B cell (primary cell): Measurements from ENCODE around the gene AOPEP.

ENCODE experiments used
- CTCF ChIP-seq: fragments of 200-600 bp; IDR thresholded peaks from one replicate; pipeline ENCODE4 v1.8.0; 2022; ENCODE audit warnings: antibody characterized with exemption, mild to moderate bottlenecking
- EZH2 ChIP-seq: IDR thresholded peaks from 2 replicates; pipeline ENCODE4 v1.6.1; 2012; ENCODE audit warnings: borderline replicate concordance, low read depth, mild to moderate bottlenecking, moderate library complexity, low read length; ENCODE audit not compliant: insufficient read depth, poor library complexity, severe bottlenecking

DNA sequence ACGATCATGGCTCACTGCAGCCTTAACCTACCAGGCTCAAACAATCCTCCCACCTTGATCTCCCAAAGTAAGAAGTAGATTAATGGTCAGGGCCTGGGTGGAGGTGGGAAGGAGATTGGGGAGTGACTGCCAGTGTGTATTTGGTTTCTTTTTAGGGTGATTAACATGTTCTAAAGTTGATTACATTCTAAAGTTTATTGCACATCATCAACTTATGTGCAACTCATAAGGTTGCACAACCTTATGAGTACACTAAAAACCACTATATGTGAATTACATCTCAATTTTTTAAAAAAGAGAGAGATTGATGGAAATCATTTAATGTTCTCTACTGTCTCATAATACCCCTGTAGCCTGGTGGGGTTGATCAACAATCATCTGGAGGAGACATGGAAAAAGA is 218.1 kb downstream of the AOPEP start:
- TF ChIP-seq CTCF (no peak), EZH2 (no peak)
